Esophagus muscularis mucosa (tissue), 4 donors: Measurements from ENCODE around the gene S100P. TPM values are rescaled to one million over a fixed set of nuclear protein-coding genes. Genes with fewer than 3 reads are reported as not detected.
A peak's percentile ranks its signal among the peaks of the same experiment; 100 is the strongest.

Source experiments
- DNase-seq: peaks from one replicate; pipeline ENCODE4 v3.0.0-alpha.2; 2017; ENCODE audit errors: extremely low spot score
- H3K27ac ChIP-seq, 4 donors: fragments of 200-600 bp; sonication (generic); replicated peaks in 1 of 4; 1 replicate in 3 of 4; 2 replicates in 1 of 4; pipeline ENCODE4 v1.5.1; 2016 to 2019; ENCODE audit warnings: mild to moderate bottlenecking in 1 of 4
- H3K27me3 ChIP-seq, 4 donors: fragments of 200-600 bp; sonication (generic); one replicate each; pipeline versions ENCODE4 v1.5.1 to v1.6.0; 2016 to 2019
- H3K36me3 ChIP-seq, 4 donors: fragments of 200-600 bp; sonication (generic); one replicate each; pipeline ENCODE4 v1.5.1; 2016 to 2019
- H3K4me1 ChIP-seq, 4 donors: fragments of 200-600 bp; sonication (generic); one replicate each; pipeline ENCODE4 v1.5.1; 2016 to 2019
- H3K4me3 ChIP-seq, 4 donors: fragments of 200-600 bp; sonication (generic); 1 replicate in 2 of 4; 2 replicates in 2 of 4; pipeline ENCODE4 v1.5.1; 2016 to 2019; ENCODE audit warnings: mild to moderate bottlenecking in 4 of 4, moderate library complexity in 1 of 4
- H3K9me3 ChIP-seq, 4 donors: fragments of 200-600 bp; sonication (generic); 1 replicate in 3 of 4; 2 replicates in 1 of 4; pipeline ENCODE4 v1.5.1; 2016 to 2019
- CTCF ChIP-seq, 3 experiments: fragments of 200-600 bp in 2 of 3; fragments of 450-650 bp in 1 of 3; sonication (generic) in 2 of 3; IDR thresholded peaks; one replicate each; pipeline ENCODE4 v1.5.1; 2017 to 2019; ENCODE audit warnings: antibody characterized with exemption in 3 of 3, mild to moderate bottlenecking in 2 of 3, moderate library complexity in 1 of 3
- EP300 ChIP-seq: sonication (generic); formaldehyde crosslinking; IDR thresholded peaks from one replicate; pipeline ENCODE4 v1.6.1; 2017; ENCODE audit warnings: antibody characterized with exemption
- POLR2A ChIP-seq: fragments of 450-650 bp; IDR thresholded peaks from one replicate; pipeline ENCODE4 v1.6.1; 2017; ENCODE audit warnings: antibody characterized with exemption, moderate library complexity, mild to moderate bottlenecking, low read depth
- POLR2AphosphoS5 ChIP-seq, 2 donors: sonication (generic); formaldehyde crosslinking; IDR thresholded peaks; one replicate each; pipeline ENCODE4 v1.6.1; 2017; ENCODE audit warnings: antibody characterized with exemption in 2 of 2
- WGBS: methylation state at CpG from one replicate; pipeline ENCODE4 v1.1.5; 2018; 5-methylcytosine and 5-hydroxymethylcytosine counted together
- intact Hi-C: fragments of 100-400 bp; cut with DNase I; formaldehyde crosslinking; loops from one replicate; pipeline ENCODE4 v1.15.1; 2023
- total RNA-seq, 4 donors: library from RNA; depleted of rRNA; stranded (reverse); fragments of >200 nt; gene quantifications; one replicate each; pipeline versions ENCODE4 v1.1.0 to v1.2.1, GENCODE V29; 2016

Gene S100P
- total RNA-seq, 4 donors from 2014 or later: 0.99 TPM; not detected in 3

- 80% methylated on average over 13 of the region's 13 CpGs for WGBS
- Histone ChIP-seq H3K9me3 (no peaks in the 10 kb centered on the region), H3K36me3 (peaks cover 0 to 30% (median 19%) of the 10 kb centered on the region in 4 donors), H3K4me3 (no peak overlapping the region), H3K4me1 (peaks cover 27 to 34% (median 31%) of the 10 kb centered on the region in 4 donors), H3K27me3 (no peaks in the 10 kb centered on the region), H3K27ac (no peak overlapping the region)
- no peak for DNase-seq
- intact Hi-C loops: no loop called here
- TF ChIP-seq POLR2A (no peak), POLR2AphosphoS5 (IDR thresholded peaks at IDR 0.05) (no peak), EP300 (no peak), CTCF (IDR thresholded peaks at IDR 0.05) (peak in 1 of 3 experiments; percentile 18)
Measured at GRCh38 chr4:6701371-6701770, 7.7 kb downstream of the S100P start.

DNA sequence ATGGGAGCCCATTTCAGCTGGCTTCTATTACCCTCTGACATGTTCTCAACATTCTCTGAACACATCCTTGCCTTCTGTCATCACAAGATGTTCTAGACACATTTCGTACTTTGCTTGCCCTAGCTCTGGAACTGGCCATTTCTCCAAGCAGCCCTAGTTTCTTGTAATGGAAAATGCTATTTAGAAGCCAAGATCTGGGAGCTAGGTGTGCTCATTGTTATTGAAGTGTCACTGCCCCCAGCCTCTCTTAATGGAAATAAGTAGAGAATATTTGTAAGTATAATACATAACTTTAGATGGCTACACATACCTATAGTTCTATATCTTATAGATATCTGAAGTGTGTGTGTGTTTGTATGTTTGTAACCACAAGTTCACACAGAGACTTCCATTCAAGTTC lies 9.1 kb downstream of the S100P start:
- no peak for TF ChIP-seq POLR2A
- TF ChIP-seq CTCF (IDR thresholded peaks at IDR 0.05): no peak
- no peak for TF ChIP-seq EP300
- no peak for TF ChIP-seq POLR2AphosphoS5 (IDR thresholded peaks at IDR 0.05)
- 0% methylated on average over 1 of the region's 1 CpG for WGBS
- Histone ChIP-seq H3K36me3 (peaks cover 0 to 39% (median 22%) of the 10 kb centered on the region in 4 donors), H3K27ac (no peak overlapping the region), H3K4me3 (no peak overlapping the region), H3K4me1 (peaks cover 39 to 48% (median 43%) of the 10 kb centered on the region in 4 donors), H3K9me3 (no peaks in the 10 kb centered on the region), H3K27me3 (no peaks in the 10 kb centered on the region)
- DNase-seq: no peak
- intact Hi-C loops: no loop called here

GRCh38 chr4:6703786-6704185 lies 10.1 kb downstream of the S100P start:
- Histone ChIP-seq H3K4me3 (no peak overlapping the region), H3K36me3 (peaks cover 0 to 42% (median 22%) of the 10 kb centered on the region in 4 donors), H3K27me3 (no peaks in the 10 kb centered on the region), H3K27ac (no peak overlapping the region), H3K4me1 (peaks cover 48 to 58% (median 53%) of the 10 kb centered on the region in 4 donors), H3K9me3 (no peaks in the 10 kb centered on the region)
- no peak for TF ChIP-seq POLR2AphosphoS5 (IDR thresholded peaks at IDR 0.05)
- no peak for TF ChIP-seq EP300
- TF ChIP-seq CTCF (IDR thresholded peaks at IDR 0.05): no peak
- TF ChIP-seq POLR2A: no peak
- DNase-seq: no peak
- 45% methylated on average over 3 of the region's 3 CpGs for WGBS
- intact Hi-C loops: no loop called here

GRCh38 chr4:6705646-6706045 lies 12.0 kb downstream of the S100P start:
- Histone ChIP-seq H3K4me1 (peaks cover 48 to 67% (median 63%) of the 10 kb centered on the region in 4 donors), H3K27ac (no peak overlapping the region), H3K36me3 (peaks cover 0 to 27% (median 12%) of the 10 kb centered on the region in 4 donors), H3K27me3 (no peaks in the 10 kb centered on the region), H3K4me3 (no peak overlapping the region), H3K9me3 (no peaks in the 10 kb centered on the region)
- WGBS: 88% methylated on average over 2 of the region's 2 CpGs
- no peak for TF ChIP-seq POLR2A
- no peak for TF ChIP-seq POLR2AphosphoS5 (IDR thresholded peaks at IDR 0.05)
- TF ChIP-seq EP300: no peak
- TF ChIP-seq CTCF (IDR thresholded peaks at IDR 0.05): no peak
- no peak for DNase-seq
- intact Hi-C loops: no loop called here

GRCh38 chr4:6706173-6706572 lies 12.5 kb downstream of the S100P start:
- no peak overlapping the region for H3K4me3 ChIP-seq
- H3K27ac ChIP-seq: no peak overlapping the region
- no peak for DNase-seq
- intact Hi-C loops: no loop called here
- H3K36me3 ChIP-seq: peaks cover 0 to 26% (median 11%) of the 10 kb centered on the region in 4 donors
- TF ChIP-seq CTCF (IDR thresholded peaks at IDR 0.05) (no peak), EP300 (no peak), POLR2A (no peak), POLR2AphosphoS5 (IDR thresholded peaks at IDR 0.05) (no peak)
- H3K27me3 ChIP-seq: no peaks in the 10 kb centered on the region
- no peaks in the 10 kb centered on the region for H3K9me3 ChIP-seq
- 91% methylated on average over 5 of the region's 5 CpGs for WGBS
- H3K4me1 ChIP-seq: peaks cover 48 to 67% (median 64%) of the 10 kb centered on the region in 4 donors
